HepG2 (cell line): ENCODE data around the gene ANXA6. TPM values are rescaled to one million over a fixed set of nuclear protein-coding genes. Genes with fewer than 3 reads are reported as not detected.
A peak's percentile ranks its signal among the peaks of the same experiment; 100 is the strongest.

Experiments used
- ATAC-seq: fragments of 200-7000 bp; cut with Tn5 transposase; 3 replicates; pipeline ENCODE4 v1.9.1; 2020; ENCODE audit warnings: mild to moderate bottlenecking, moderate library complexity
- BruUV-seq: library from RNA; stranded (reverse); fragments of 400-500 nt; replicated peaks from 2 replicates; lab custom pipeline; 2021; lab: Mats Ljungman, UMichigan
- CTCF ChIA-PET: fragments of 300-600 bp; formaldehyde crosslinking; extraction: SDS; loops from one replicate; lab custom pipeline; 2021; ENCODE audit warnings: low total read pairs, inconsistent platforms, low intra/inter-chr PET ratio; lab: Yijun Ruan, JAX
- POLR2A ChIA-PET: fragments of 350-600 bp; sonication (Branson Sonifier 250); formaldehyde crosslinking; loops from one replicate; lab custom pipeline; 2020; ENCODE audit warnings: antibody characterized with exemption, inconsistent platforms; lab: Yijun Ruan, JAX
- DNase-seq: peaks from one replicate; pipeline ENCODE4 v3.0.0-alpha.2; 2015; ENCODE audit warnings: low spot score
- FAIRE-seq: peaks from 3 replicates; lab custom pipeline; 2011; peaks lifted over from hg19 to GRCh38; lab: Jason Lieb, UNC
- H2AFZ ChIP-seq: one replicate; pipeline ENCODE4 v1.6.1; 2011; ENCODE audit warnings: low read length, inconsistent platforms
- H3K27ac ChIP-seq: fragments of 300-600 bp; 3 replicates; pipeline ENCODE4 v1.8.0; 2011; ENCODE audit warnings: mixed run types, mild to moderate bottlenecking, mixed read lengths, low read length, inconsistent platforms; ENCODE audit not compliant: insufficient read depth; ENCODE audit errors: extremely low read length
- H3K27me3 ChIP-seq, 2 experiments: fragments of 200-600 bp in 1 of 2; 2 replicates in 1 of 2; 3 replicates in 1 of 2; pipeline versions ENCODE4 v1.6.0 to v1.8.0; 2011; ENCODE audit warnings: low read length in 2 of 2, mild to moderate bottlenecking in 2 of 2, moderate library complexity in 2 of 2, inconsistent platforms in 1 of 2; ENCODE audit not compliant: insufficient read depth in 2 of 2, control insufficient read depth in 1 of 2
- H3K36me3 ChIP-seq, 2 experiments: fragments of 200-600 bp in 1 of 2; replicated peaks in 1 of 2; 2 replicates in 1 of 2; 3 replicates in 1 of 2; pipeline versions ENCODE4 v1.5.1 to v1.8.0; 2011; ENCODE audit warnings: low read length in 2 of 2, inconsistent platforms in 1 of 2; ENCODE audit not compliant: insufficient read depth in 2 of 2, control insufficient read depth in 1 of 2
- H3K4me1 ChIP-seq: 2 replicates; pipeline ENCODE4 v1.5.1; 2012; ENCODE audit warnings: low read length, inconsistent platforms; ENCODE audit not compliant: insufficient read depth
- H3K4me2 ChIP-seq: 2 replicates; pipeline ENCODE4 v1.6.0; 2011; ENCODE audit warnings: low read depth, low read length, inconsistent platforms
- H3K4me3 ChIP-seq, 3 experiments: fragments of 200-600 bp in 1 of 3; sonication (generic), shearing (Covaris generic) in 1 of 3; replicated peaks in 1 of 3; 2 replicates each; pipeline ENCODE4 v1.5.1; 2011 to 2016; ENCODE audit warnings: low read length in 3 of 3, inconsistent platforms in 2 of 3, low read depth in 2 of 3, mild to moderate bottlenecking in 2 of 3, control low read depth in 1 of 3, mixed read lengths in 1 of 3; ENCODE audit not compliant: insufficient read depth in 1 of 3
- H3K79me2 ChIP-seq: one replicate; pipeline ENCODE4 v1.6.1; 2011; ENCODE audit warnings: low read length, inconsistent platforms; ENCODE audit not compliant: insufficient read depth
- H3K9ac ChIP-seq: 2 replicates; pipeline ENCODE4 v1.6.0; 2011; ENCODE audit warnings: mild to moderate bottlenecking, low read depth, low read length, inconsistent platforms; ENCODE audit not compliant: insufficient read depth
- H3K9me3 ChIP-seq: 2 replicates; pipeline ENCODE4 v1.5.1; 2012; ENCODE audit warnings: mild to moderate bottlenecking, low read length
- H4K20me1 ChIP-seq: 2 replicates; pipeline ENCODE4 v1.6.0; 2011; ENCODE audit warnings: inconsistent platforms, mild to moderate bottlenecking, low read length, moderate library complexity; ENCODE audit not compliant: insufficient read depth
- ATF7 ChIP-seq, 2 experiments: fragments of 450-650 bp in 1 of 2; sonication (generic) in 1 of 2; formaldehyde crosslinking in 1 of 2; IDR thresholded peaks; 2 replicates each; pipeline versions ENCODE4 v1.4.0 to v1.6.1; 2016 to 2020; ENCODE audit warnings: antibody characterized with exemption in 1 of 2, mild to moderate bottlenecking in 1 of 2, missing genetic modification reagents in 1 of 2
- GLI4 ChIP-seq: sonication (generic); formaldehyde crosslinking; IDR thresholded peaks from 2 replicates; pipeline ENCODE4 v1.5.1; 2020; ENCODE audit warnings: missing genetic modification reagents, mild to moderate bottlenecking, moderate library complexity, borderline replicate concordance
- HIVEP1 ChIP-seq: sonication (generic); formaldehyde crosslinking; IDR thresholded peaks from 2 replicates; pipeline ENCODE4 v1.4.0; 2020; ENCODE audit warnings: mild to moderate bottlenecking, missing genetic modification reagents
- ISX ChIP-seq: sonication (generic); formaldehyde crosslinking; conservative IDR thresholded peaks from 2 replicates; pipeline ENCODE4 v1.5.0; 2020; ENCODE audit warnings: missing genetic modification reagents
- JDP2 ChIP-seq: sonication (generic); formaldehyde crosslinking; IDR thresholded peaks from 2 replicates; pipeline ENCODE4 v1.8.1; 2022; ENCODE audit warnings: missing genetic modification reagents, borderline replicate concordance
- KMT2B ChIP-seq: IDR thresholded peaks from 2 replicates; pipeline ENCODE4 v1.6.1; 2016; ENCODE audit warnings: missing genetic modification reagents, missing compliant biosample characterization
- MEIS1 ChIP-seq: sonication (generic); formaldehyde crosslinking; IDR thresholded peaks from 2 replicates; pipeline ENCODE4 v1.9.0; 2021; ENCODE audit warnings: mild to moderate bottlenecking, missing genetic modification reagents, moderate library complexity, borderline replicate concordance
- NCOR1 ChIP-seq: fragments of 200-600 bp; sonication (generic); IDR thresholded peaks from 2 replicates; pipeline ENCODE4 v1.7.0; 2017; ENCODE audit warnings: antibody characterized with exemption, low read length, borderline replicate concordance
- TCF12 ChIP-seq, 2 experiments: fragments of 450-650 bp in 1 of 2; sonication (generic) in 1 of 2; formaldehyde crosslinking in 1 of 2; IDR thresholded peaks; 2 replicates each; pipeline versions ENCODE4 v1.6.1 to v1.8.0; 2017 to 2022; ENCODE audit warnings: antibody characterized with exemption in 1 of 2, mild to moderate bottlenecking in 1 of 2, missing genetic modification reagents in 1 of 2, moderate library complexity in 1 of 2
- ZNF644 ChIP-seq: IDR thresholded peaks from 2 replicates; pipeline ENCODE4 v1.6.1; 2016; ENCODE audit warnings: low read depth
- WGBS: methylation state at CpG from one replicate; pipeline ENCODE4 v1.1.6; 2017; ENCODE audit warnings: low lambda C conversion rate; 5-methylcytosine and 5-hydroxymethylcytosine counted together
- in situ Hi-C: cut with HindIII; loops from 2 replicates; pipeline ENCODE4 v1.10.0; 2017; ENCODE audit warnings: low pct_unique_long_range_greater_than_20kb; ENCODE audit not compliant: extremely low pct_ligation_motif_present
- intact Hi-C: fragments of 100-400 bp; cut with micrococcal nuclease; formaldehyde crosslinking; loops from one replicate; pipeline ENCODE4 v1.10.0; 2022; ENCODE audit not compliant: unreplicated experiment
- polyA plus RNA-seq, 8 experiments: library from polyadenylated mRNA; depleted of rRNA in 3 of 8; stranded (reverse) in 7 of 8; unstranded in 1 of 8; fragments of >200 nt; fragmentation: Illumina TruSeq in 4 of 8; extraction: Trizol in 4 of 8; gene quantifications; 2 replicates each; pipeline versions ENCODE4 v1.2.1 to v1.2.3, GENCODE V29; 2011 to 2016; ENCODE audit warnings: low read depth in 4 of 8, missing spikeins in 1 of 8, mixed read lengths in 1 of 8; ENCODE audit not compliant: insufficient read depth in 1 of 8
- total RNA-seq, 5 experiments: library from RNA; depleted of rRNA; stranded (reverse); fragments of >200 nt; fragmentation: Illumina TruSeq; extraction: Trizol; gene quantifications; 2 replicates each; pipeline ENCODE4 v1.2.3, GENCODE V29; 2016; ENCODE audit warnings: low read depth in 1 of 5
- TF ChIP-seq, protein P1 (sequence below): sonication (generic); formaldehyde crosslinking; IDR thresholded peaks from 2 replicates; pipeline ENCODE4 v1.8.0; 2022; ENCODE audit warnings: mild to moderate bottlenecking, missing genetic modification reagents, moderate library complexity
- TF ChIP-seq, protein P2 (sequence below): IDR thresholded peaks from 2 replicates; pipeline ENCODE4 v1.6.1; 2016; ENCODE audit warnings: low read depth, missing genetic modification reagents, missing compliant biosample characterization
- TF ChIP-seq, protein P3 (sequence below): sonication (generic); formaldehyde crosslinking; IDR thresholded peaks from 2 replicates; pipeline ENCODE4 v1.4.0; 2020; ENCODE audit warnings: mild to moderate bottlenecking, missing genetic modification reagents

Gene ANXA6
- total and polyA plus RNA-seq, 2 of the 13 experiments (the other 11 are each of a cell fraction or from before 2014, with no cell fraction given), result 103 to 125 TPM

DNA sequence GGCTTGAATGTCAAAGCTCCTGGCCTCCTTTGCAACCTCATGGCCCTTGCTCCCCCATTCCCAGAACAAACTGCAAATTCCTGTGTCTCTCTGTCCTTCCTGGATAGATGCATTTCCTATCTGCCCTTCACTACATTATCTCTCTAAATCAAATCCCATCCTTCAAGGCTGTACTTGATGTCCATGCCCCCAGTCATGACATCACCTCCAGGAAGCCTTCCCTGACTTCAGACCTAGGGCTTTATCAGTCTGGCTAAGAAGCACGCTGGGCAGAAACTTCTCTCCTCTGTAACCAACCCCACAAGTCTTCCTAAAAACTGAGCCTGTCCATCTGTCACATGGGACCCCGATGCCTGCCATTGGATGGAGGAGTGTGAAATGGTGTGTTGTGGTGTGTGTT, 51.1 kb downstream of the ANXA6 start:
- intact Hi-C loops, result no loop called here

DNA sequence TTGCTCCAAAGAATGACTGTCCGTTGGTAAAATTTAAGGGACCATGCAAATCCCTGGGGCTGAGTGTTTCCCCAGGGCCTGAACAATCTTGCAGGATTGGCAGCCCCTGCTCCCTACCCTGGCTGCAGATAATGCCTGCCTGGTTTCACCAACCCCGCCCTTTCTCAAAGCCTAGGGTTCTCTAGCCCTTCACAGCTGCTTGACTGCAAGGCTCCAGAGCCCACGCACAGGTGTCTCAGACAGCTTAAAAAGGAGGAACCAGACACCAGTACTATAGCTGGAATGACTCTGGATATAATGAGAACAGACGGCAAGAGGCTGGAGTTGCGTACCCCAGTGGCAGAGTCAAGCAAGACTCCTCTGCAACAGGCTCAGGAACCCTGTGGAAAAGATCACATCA, 51.5 kb downstream of the ANXA6 start:
- no peaks in the 10 kb centered on the region for H3K9me3 ChIP-seq
- intact Hi-C loops, result no loop called here
- DNase-seq, result no peak
- ChIA-PET CTCF (no interaction called here), POLR2A (interaction anchor here (1.3 kb wide), 1 partner anchor 86 kb away, joined by 4 read pairs; the partner anchor contains the start of gene GPX3)
- no peak overlapping the region for H3K4me3 ChIP-seq
- H4K20me1 ChIP-seq, result no peaks in the 10 kb centered on the region
- H3K36me3 ChIP-seq, result peaks cover 12 to 48% of the 10 kb centered on the region in 2 experiments
- no peaks in the 10 kb centered on the region for H3K79me2 ChIP-seq
- H3K9ac ChIP-seq, result no peak overlapping the region
- no peak for FAIRE-seq
- no peaks in the 10 kb centered on the region for H3K27me3 ChIP-seq
- in situ Hi-C loops, result no loop called here
- 100% methylated on average over 4 of the region's 5 CpGs for WGBS
- peaks cover 17% of the 10 kb centered on the region for H3K4me1 ChIP-seq
- H3K4me2 ChIP-seq, result no peak overlapping the region
- no peak for ATAC-seq
- no peak overlapping the region for H2AFZ ChIP-seq
- no TSS peak for BruUV-seq
- no peak overlapping the region for H3K27ac ChIP-seq
- TF ChIP-seq HIVEP1 (CRISPR knock-in tag) (no peak), KMT2B (CRISPR knock-in tag) (no peak), ISX (CRISPR knock-in tag) (no peak), GLI4 (CRISPR knock-in tag) (no peak), TCF12 (IDR thresholded peaks at IDR 0.05) (no peak), TCF12 (CRISPR knock-in tag; IDR thresholded peaks at IDR 0.05) (no peak), NCOR1 (no peak)
- TF ChIP-seq, protein P1, sequence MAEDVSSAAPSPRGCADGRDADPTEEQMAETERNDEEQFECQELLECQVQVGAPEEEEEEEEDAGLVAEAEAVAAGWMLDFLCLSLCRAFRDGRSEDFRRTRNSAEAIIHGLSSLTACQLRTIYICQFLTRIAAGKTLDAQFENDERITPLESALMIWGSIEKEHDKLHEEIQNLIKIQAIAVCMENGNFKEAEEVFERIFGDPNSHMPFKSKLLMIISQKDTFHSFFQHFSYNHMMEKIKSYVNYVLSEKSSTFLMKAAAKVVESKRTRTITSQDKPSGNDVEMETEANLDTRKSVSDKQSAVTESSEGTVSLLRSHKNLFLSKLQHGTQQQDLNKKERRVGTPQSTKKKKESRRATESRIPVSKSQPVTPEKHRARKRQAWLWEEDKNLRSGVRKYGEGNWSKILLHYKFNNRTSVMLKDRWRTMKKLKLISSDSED (CRISPR knock-in tag), result no peak
- TF ChIP-seq, protein P2, sequence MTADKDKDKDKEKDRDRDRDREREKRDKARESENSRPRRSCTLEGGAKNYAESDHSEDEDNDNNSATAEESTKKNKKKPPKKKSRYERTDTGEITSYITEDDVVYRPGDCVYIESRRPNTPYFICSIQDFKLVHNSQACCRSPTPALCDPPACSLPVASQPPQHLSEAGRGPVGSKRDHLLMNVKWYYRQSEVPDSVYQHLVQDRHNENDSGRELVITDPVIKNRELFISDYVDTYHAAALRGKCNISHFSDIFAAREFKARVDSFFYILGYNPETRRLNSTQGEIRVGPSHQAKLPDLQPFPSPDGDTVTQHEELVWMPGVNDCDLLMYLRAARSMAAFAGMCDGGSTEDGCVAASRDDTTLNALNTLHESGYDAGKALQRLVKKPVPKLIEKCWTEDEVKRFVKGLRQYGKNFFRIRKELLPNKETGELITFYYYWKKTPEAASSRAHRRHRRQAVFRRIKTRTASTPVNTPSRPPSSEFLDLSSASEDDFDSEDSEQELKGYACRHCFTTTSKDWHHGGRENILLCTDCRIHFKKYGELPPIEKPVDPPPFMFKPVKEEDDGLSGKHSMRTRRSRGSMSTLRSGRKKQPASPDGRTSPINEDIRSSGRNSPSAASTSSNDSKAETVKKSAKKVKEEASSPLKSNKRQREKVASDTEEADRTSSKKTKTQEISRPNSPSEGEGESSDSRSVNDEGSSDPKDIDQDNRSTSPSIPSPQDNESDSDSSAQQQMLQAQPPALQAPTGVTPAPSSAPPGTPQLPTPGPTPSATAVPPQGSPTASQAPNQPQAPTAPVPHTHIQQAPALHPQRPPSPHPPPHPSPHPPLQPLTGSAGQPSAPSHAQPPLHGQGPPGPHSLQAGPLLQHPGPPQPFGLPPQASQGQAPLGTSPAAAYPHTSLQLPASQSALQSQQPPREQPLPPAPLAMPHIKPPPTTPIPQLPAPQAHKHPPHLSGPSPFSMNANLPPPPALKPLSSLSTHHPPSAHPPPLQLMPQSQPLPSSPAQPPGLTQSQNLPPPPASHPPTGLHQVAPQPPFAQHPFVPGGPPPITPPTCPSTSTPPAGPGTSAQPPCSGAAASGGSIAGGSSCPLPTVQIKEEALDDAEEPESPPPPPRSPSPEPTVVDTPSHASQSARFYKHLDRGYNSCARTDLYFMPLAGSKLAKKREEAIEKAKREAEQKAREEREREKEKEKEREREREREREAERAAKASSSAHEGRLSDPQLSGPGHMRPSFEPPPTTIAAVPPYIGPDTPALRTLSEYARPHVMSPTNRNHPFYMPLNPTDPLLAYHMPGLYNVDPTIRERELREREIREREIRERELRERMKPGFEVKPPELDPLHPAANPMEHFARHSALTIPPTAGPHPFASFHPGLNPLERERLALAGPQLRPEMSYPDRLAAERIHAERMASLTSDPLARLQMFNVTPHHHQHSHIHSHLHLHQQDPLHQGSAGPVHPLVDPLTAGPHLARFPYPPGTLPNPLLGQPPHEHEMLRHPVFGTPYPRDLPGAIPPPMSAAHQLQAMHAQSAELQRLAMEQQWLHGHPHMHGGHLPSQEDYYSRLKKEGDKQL (CRISPR knock-in tag), result no peak

More for the DNA sequence above, 51.1 kb downstream of the ANXA6 start:
- H3K79me2 ChIP-seq, result no peaks in the 10 kb centered on the region
- ChIA-PET POLR2A (no interaction called here), CTCF (no interaction called here)
- no peak overlapping the region for H2AFZ ChIP-seq
- no peaks in the 10 kb centered on the region for H3K27me3 ChIP-seq
- TF ChIP-seq MEIS1 (CRISPR knock-in tag), result no peak
- TF ChIP-seq, protein P3, sequence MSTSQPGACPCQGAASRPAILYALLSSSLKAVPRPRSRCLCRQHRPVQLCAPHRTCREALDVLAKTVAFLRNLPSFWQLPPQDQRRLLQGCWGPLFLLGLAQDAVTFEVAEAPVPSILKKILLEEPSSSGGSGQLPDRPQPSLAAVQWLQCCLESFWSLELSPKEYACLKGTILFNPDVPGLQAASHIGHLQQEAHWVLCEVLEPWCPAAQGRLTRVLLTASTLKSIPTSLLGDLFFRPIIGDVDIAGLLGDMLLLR (CRISPR knock-in tag), result no peak
- TF ChIP-seq ATF7 (IDR thresholded peaks at IDR 0.05), result 0 out of 2 replicates have a peak, but pooled peaks have one; percentile 3
- no peak for TF ChIP-seq ATF7 (CRISPR knock-in tag; IDR thresholded peaks at IDR 0.05)
- TF ChIP-seq JDP2 (CRISPR knock-in tag), result no peak
- TF ChIP-seq ZNF644 (CRISPR knock-in tag), result no peak
- no peaks in the 10 kb centered on the region for H3K9me3 ChIP-seq
- no peak for ATAC-seq
- peaks cover 9 to 48% of the 10 kb centered on the region in 2 experiments for H3K36me3 ChIP-seq
- no peak for FAIRE-seq
- no TSS peak for BruUV-seq
- no peaks in the 10 kb centered on the region for H4K20me1 ChIP-seq
- WGBS, result 90% methylated on average over 2 of the region's 2 CpGs
- no peak overlapping the region for H3K9ac ChIP-seq
- no peak overlapping the region for H3K4me2 ChIP-seq
- DNase-seq, result no peak
- peaks cover 17% of the 10 kb centered on the region for H3K4me1 ChIP-seq
- no peak overlapping the region for H3K27ac ChIP-seq
- in situ Hi-C loops, result no loop called here
- no peak overlapping the region for H3K4me3 ChIP-seq
